HCT116 (cell line): ENCODE data around the gene PCK2. TPM values are rescaled to one million over a fixed set of nuclear protein-coding genes. Genes with fewer than 3 reads are reported as not detected.
A peak's percentile ranks its signal among the peaks of the same experiment; 100 is the strongest.

Experiments used
- ATAC-seq: fragments of 200-7000 bp; cut with Tn5 transposase; 2 replicates; pipeline ENCODE4 v1.9.1; 2020; ENCODE audit warnings: mild to moderate bottlenecking, moderate library complexity
- BruUV-seq: library from RNA; stranded (reverse); fragments of 400-500 nt; replicated peaks from 2 replicates; lab custom pipeline; 2021; lab: Mats Ljungman, UMichigan
- CTCF ChIA-PET: fragments of 300-600 bp; sonication (Branson Sonifier 250); formaldehyde crosslinking; loops from one replicate; lab custom pipeline; 2021; ENCODE audit warnings: antibody characterized with exemption; lab: Charles Lee
- POLR2A ChIA-PET: fragments of 300-600, 350-600 bp; sonication (Branson Sonifier 250); formaldehyde crosslinking; loops from one replicate; lab custom pipeline; 2021; ENCODE audit warnings: antibody characterized with exemption; lab: Charles Lee
- RAD21 ChIA-PET, 2 experiments: fragments of 300-600 bp; sonication (Branson Sonifier 250); formaldehyde crosslinking; loops; one replicate each; lab custom pipeline; 2023; ENCODE audit warnings: low total read pairs in 2 of 2; ENCODE audit not compliant: uncharacterized antibody in 2 of 2, unreplicated experiment in 2 of 2, low non-redundant PET in 1 of 2; lab: Charles Lee
- DNase-seq: peaks from one replicate; pipeline ENCODE4 v3.0.0-alpha.2; 2010; ENCODE audit warnings: low read depth, low spot score
- H2AFZ ChIP-seq: fragments of 200-600 bp; shearing (Covaris generic), sonication (generic); 2 replicates; pipeline ENCODE4 v1.6.1; 2017; ENCODE audit warnings: low read depth, mixed run types, mixed read lengths, antibody characterized with exemption, low read length; ENCODE audit not compliant: poor library complexity, severe bottlenecking
- H3K27ac ChIP-seq: 2 replicates; pipeline ENCODE4 v1.5.1; 2012; ENCODE audit warnings: low read depth, low read length
- H3K27me3 ChIP-seq: fragments of 200-600 bp; sonication (generic); 2 replicates; pipeline ENCODE4 v1.6.1; 2016; ENCODE audit warnings: mixed run types, low read length, mixed read lengths; ENCODE audit not compliant: insufficient read depth
- H3K36me3 ChIP-seq, 2 experiments: fragments of 200-500 bp in 1 of 2; fragments of 200-600 bp in 1 of 2; sonication (Bioruptor generic) in 1 of 2; sonication (generic) in 1 of 2; 2 replicates each; pipeline versions ENCODE4 v1.5.1 to v1.6.1; 2014 to 2016; ENCODE audit warnings: low read length in 2 of 2, inconsistent platforms in 1 of 2, mixed read lengths in 1 of 2, mixed run types in 1 of 2; ENCODE audit not compliant: insufficient read depth in 2 of 2, control insufficient read depth in 1 of 2
- H3K4me1 ChIP-seq, 2 experiments: fragments of 200-600 bp in 1 of 2; sonication (generic) in 1 of 2; 2 replicates each; pipeline versions ENCODE4 v1.5.1 to v1.6.1; 2012 to 2017; ENCODE audit warnings: low read length in 2 of 2, inconsistent platforms in 1 of 2, mild to moderate bottlenecking in 1 of 2, mixed read lengths in 1 of 2, mixed run types in 1 of 2, moderate library complexity in 1 of 2; ENCODE audit not compliant: insufficient read depth in 2 of 2, control insufficient read depth in 1 of 2
- H3K4me2 ChIP-seq: fragments of 200-600 bp; sonication (generic); 2 replicates; pipeline ENCODE4 v1.6.1; 2017; ENCODE audit warnings: mixed run types, low read length, mixed read lengths
- H3K4me3 ChIP-seq, 2 experiments: fragments of 200-600 bp in 1 of 2; sonication (generic) in 1 of 2; replicated peaks in 1 of 2; 2 replicates each; pipeline ENCODE4 v1.5.1; 2011 to 2016; ENCODE audit warnings: low read length in 2 of 2, control low read depth in 1 of 2, low read depth in 1 of 2, mild to moderate bottlenecking in 1 of 2, mixed read lengths in 1 of 2, mixed run types in 1 of 2
- H3K79me2 ChIP-seq: fragments of 200-600 bp; sonication (generic); 2 replicates; pipeline ENCODE4 v1.6.1; 2017; ENCODE audit warnings: mild to moderate bottlenecking, mixed run types, low read length, moderate library complexity, mixed read lengths; ENCODE audit not compliant: insufficient read depth
- H3K9ac ChIP-seq: fragments of 200-600 bp; sonication (generic); 2 replicates; pipeline ENCODE4 v1.6.1; 2016; ENCODE audit warnings: low read length, mixed read lengths
- H3K9me2 ChIP-seq: fragments of 200-600 bp; sonication (generic), shearing (Covaris generic); 2 replicates; pipeline ENCODE4 v1.6.1; 2017; ENCODE audit warnings: mixed run types, mild to moderate bottlenecking, moderate library complexity; ENCODE audit not compliant: insufficient read depth
- H3K9me3 ChIP-seq, 2 experiments: fragments of 200-500 bp in 1 of 2; fragments of 200-600 bp in 1 of 2; sonication (Bioruptor generic) in 1 of 2; sonication (generic) in 1 of 2; 2 replicates each; pipeline ENCODE4 v1.6.1; 2014 to 2017; ENCODE audit warnings: low read length in 2 of 2, mixed read lengths in 2 of 2, inconsistent platforms in 1 of 2, low read depth in 1 of 2, mild to moderate bottlenecking in 1 of 2, mixed run types in 1 of 2, moderate library complexity in 1 of 2; ENCODE audit not compliant: control insufficient read depth in 1 of 2, insufficient read depth in 1 of 2
- H4K20me1 ChIP-seq: fragments of 200-600 bp; sonication (generic), shearing (Covaris generic); 2 replicates; pipeline ENCODE4 v1.6.1; 2017; ENCODE audit warnings: mixed run types, mild to moderate bottlenecking, moderate library complexity; ENCODE audit not compliant: insufficient read depth
- EZH2phosphoT487 ChIP-seq: fragments of 200-600 bp; IDR thresholded peaks from 2 replicates; pipeline ENCODE4 v1.6.1; 2018; ENCODE audit warnings: antibody characterized with exemption, borderline replicate concordance
- JUND ChIP-seq: IDR thresholded peaks from 2 replicates; pipeline ENCODE4 v1.6.1; 2012
- POLR2AphosphoS5 ChIP-seq: IDR thresholded peaks from 2 replicates; pipeline ENCODE4 v1.6.1; 2011; ENCODE audit warnings: mild to moderate bottlenecking, low read depth, low read length, moderate library complexity
- intact Hi-C: fragments of 100-400 bp; cut with micrococcal nuclease; formaldehyde crosslinking; loops from 2 replicates; pipeline ENCODE4 v1.10.0; 2022
- total RNA-seq: library from RNA; stranded (reverse); gene quantifications from one replicate; pipeline ENCODE4 v1.2.1, GENCODE V29; 2021; ENCODE audit not compliant: unreplicated experiment
- TF ChIP-seq, protein P1 (sequence below): IDR thresholded peaks from 2 replicates; pipeline ENCODE4 v1.6.1; 2012

PCK2 gene
- total RNA-seq, 1 experiment from 2014 or later: 94.1 TPM

DNA sequence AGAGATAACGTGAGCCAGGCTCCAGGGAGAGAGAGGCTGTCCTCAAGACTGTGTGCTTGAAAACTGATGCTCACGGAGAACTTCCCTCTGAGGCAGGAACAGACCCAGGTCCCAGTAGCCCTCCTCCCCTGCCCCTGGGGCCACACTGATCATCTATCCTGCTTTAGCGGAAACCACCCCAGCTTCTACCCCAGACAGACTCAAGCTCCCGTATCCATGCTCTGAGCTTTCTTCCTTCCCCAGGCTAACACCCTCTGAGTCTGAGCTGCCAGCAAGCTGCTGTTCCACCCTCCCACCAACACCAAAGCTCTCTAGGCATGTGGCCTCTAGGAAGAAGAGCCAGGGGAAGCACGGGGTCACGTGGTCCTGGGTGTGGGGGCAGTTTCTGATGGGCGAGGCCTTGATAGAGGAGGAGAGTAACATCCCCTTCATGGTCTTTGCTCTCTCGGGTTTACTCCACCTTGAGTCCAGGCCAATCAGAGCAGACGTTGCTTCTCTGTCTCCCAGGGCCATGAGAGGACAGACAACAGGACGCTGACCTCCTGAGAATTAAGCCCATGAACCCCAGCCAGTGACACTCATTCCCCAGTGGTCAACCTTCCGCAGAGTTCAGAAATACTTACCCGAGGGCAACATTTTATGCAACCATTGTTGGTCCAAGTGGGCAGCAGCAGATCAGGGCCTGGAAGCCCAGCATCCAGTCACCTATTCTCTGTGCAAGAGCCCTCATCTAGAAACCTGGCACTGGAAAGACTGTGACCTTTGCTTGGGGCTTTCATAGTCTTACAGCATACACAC, 1.4 kb downstream of the PCK2 start:
- TF ChIP-seq POLR2AphosphoS5: 0 out of 2 replicates have a peak, but pooled peaks have one; percentile 13
- no peak for TF ChIP-seq EZH2phosphoT487
- no TSS peak for BruUV-seq
- intact Hi-C loops: loop anchor here (10.0 kb wide), 1 partner anchor 111 kb away; the partner anchor contains the start of gene DHRS4L2
- H3K79me2 ChIP-seq: peaks cover 7% of the 10 kb centered on the region; the same call in 1 of the 2 replicates
- no peaks in the 10 kb centered on the region for H3K9me2 ChIP-seq
- no peak for DNase-seq
- peak overlapping the region; percentile 94 to 96 for H3K4me3 ChIP-seq
- H2AFZ ChIP-seq: no peak overlapping the region
- H4K20me1 ChIP-seq: no peaks in the 10 kb centered on the region
- peaks cover 15 to 22% of the 10 kb centered on the region in 2 experiments for H3K4me1 ChIP-seq
- H3K36me3 ChIP-seq: no peaks in the 10 kb centered on the region
- peak overlapping the region; percentile 87 for H3K27ac ChIP-seq
- no peak for ATAC-seq
- POLR2A ChIA-PET: interaction anchor here (1.1 to 4.5 kb wide), 4 partner anchors 12 to 65 kb away, joined by 4 to 49 read pairs (median 8); partner anchors contain the start of genes DCAF11, IRF9 and NRL
- CTCF ChIA-PET: interaction anchor here (1.4 to 6.0 kb wide), 2 partner anchors 13 kb away, joined by 4 to 73 read pairs; no protein-coding TSS in a partner anchor
- H3K9me3 ChIP-seq: no peaks in the 10 kb centered on the region
- peak overlapping the region; percentile 87 for H3K4me2 ChIP-seq
- RAD21 ChIA-PET: interaction anchor here in 1 of 2 experiments (0.5 kb wide), 1 partner anchor 174 kb away, joined by 3 read pairs; no protein-coding TSS in a partner anchor
- H3K27me3 ChIP-seq: no peaks in the 10 kb centered on the region
- H3K9ac ChIP-seq: peak overlapping the region; percentile 84

DNA sequence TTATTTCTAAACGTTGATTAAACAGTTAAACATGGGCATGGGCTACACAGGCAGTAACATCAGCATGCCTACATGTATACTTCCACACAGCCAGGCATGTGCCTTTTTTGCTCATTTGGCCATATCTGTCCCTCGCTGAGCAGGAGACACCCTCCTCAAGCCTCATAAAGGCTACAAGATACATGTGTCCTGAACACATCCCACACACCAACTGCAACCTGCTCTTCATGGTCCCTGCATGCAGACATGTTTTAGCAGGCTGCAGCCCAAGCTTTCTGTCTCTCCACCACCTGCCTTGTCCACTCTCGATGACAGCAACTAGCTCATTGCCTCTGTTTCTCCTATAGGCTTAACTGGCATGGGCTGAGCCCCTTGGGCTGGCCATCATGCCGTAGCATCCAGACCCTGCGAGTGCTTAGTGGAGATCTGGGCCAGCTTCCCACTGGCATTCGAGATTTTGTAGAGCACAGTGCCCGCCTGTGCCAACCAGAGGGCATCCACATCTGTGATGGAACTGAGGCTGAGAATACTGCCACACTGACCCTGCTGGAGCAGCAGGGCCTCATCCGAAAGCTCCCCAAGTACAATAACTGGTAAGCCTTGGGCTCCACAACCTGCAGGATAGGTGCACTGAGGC, 2.6 kb downstream of the PCK2 start:
- CTCF ChIA-PET: interaction anchor here (1.4 kb wide), 1 partner anchor 12 kb away, joined by 4 read pairs; no protein-coding TSS in a partner anchor

More for the DNA sequence above, 2.6 kb downstream of the PCK2 start:
- Histone ChIP-seq H3K9me2 (no peaks in the 10 kb centered on the region), H4K20me1 (no peaks in the 10 kb centered on the region), H3K9ac (no peak overlapping the region), H3K4me3 (no peak overlapping the region), H3K36me3 (no peaks in the 10 kb centered on the region), H3K4me2 (no peak overlapping the region), H3K9me3 (no peaks in the 10 kb centered on the region), H3K4me1 (peaks cover 15 to 22% of the 10 kb centered on the region in 2 experiments), H2AFZ (no peak overlapping the region), H3K27me3 (no peaks in the 10 kb centered on the region), H3K79me2 (peaks cover 7% of the 10 kb centered on the region; the same call in 1 of the 2 replicates), H3K27ac (no peak overlapping the region)
- intact Hi-C loops: loop anchor here (10.0 kb wide), 1 partner anchor 112 kb away; the partner anchor contains the start of gene DHRS4L2
- DNase-seq: no peak
- ChIA-PET RAD21 (interaction anchor here in 1 of 2 experiments (1.3 kb wide), 1 partner anchor 10 kb away, joined by 3 read pairs; no protein-coding TSS in a partner anchor), POLR2A (interaction anchor here (1.1 to 1.2 kb wide), 2 partner anchors 9 to 10 kb away, joined by 3 read pairs; no protein-coding TSS in a partner anchor)
- no TSS peak for BruUV-seq
- no peak for TF ChIP-seq JUND
- TF ChIP-seq, protein P1, sequence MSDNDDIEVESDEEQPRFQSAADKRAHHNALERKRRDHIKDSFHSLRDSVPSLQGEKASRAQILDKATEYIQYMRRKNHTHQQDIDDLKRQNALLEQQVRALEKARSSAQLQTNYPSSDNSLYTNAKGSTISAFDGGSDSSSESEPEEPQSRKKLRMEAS: no peak
- no peak for ATAC-seq
